H1 (cell line): ENCODE data around the gene RNF208. TPM values are rescaled to one million over a fixed set of nuclear protein-coding genes. Genes with fewer than 3 reads are reported as not detected.

Experiments
- GABPA ChIP-seq: IDR thresholded peaks from 2 replicates; pipeline ENCODE4 v1.6.1; 2011; ENCODE audit warnings: mild to moderate bottlenecking, low read length, moderate library complexity, borderline replicate concordance; ENCODE audit not compliant: insufficient read depth
- KDM4A ChIP-seq: IDR thresholded peaks from one replicate; pipeline ENCODE4 v1.7.1; 2012; ENCODE audit warnings: low read depth, mild to moderate bottlenecking, moderate library complexity, low read length, inconsistent platforms; ENCODE audit not compliant: severe bottlenecking
- RAD21 ChIP-seq, 2 experiments: IDR thresholded peaks in 1 of 2; conservative IDR thresholded peaks in 1 of 2; 2 replicates each; pipeline ENCODE4 v1.6.1; 2011; ENCODE audit warnings: low read depth in 2 of 2, low read length in 2 of 2, improper control_type of control experiment in 1 of 2, inconsistent platforms in 1 of 2, mild to moderate bottlenecking in 1 of 2, moderate library complexity in 1 of 2
- polyA plus RNA-seq, 7 experiments: library from polyadenylated mRNA; depleted of rRNA in 3 of 7; stranded (reverse) in 5 of 7; unstranded in 2 of 7; fragments of >200 nt in 5 of 7; fragments of 200-250 nt in 2 of 7; gene quantifications; 1 replicate in 5 of 7; 2 replicates in 1 of 7; 4 replicates in 1 of 7; pipeline versions ENCODE4 v1.2.1 to v1.2.3, GENCODE V29; 2011 to 2013; ENCODE audit warnings: missing spikeins in 2 of 7, mixed read lengths in 2 of 7
- total RNA-seq: library from RNA; stranded (reverse); fragmentation: NEBNext Ultra II Directional; extraction: Animal tissue kit (Norgen Biotek cat#: 25700); gene quantifications from 2 replicates; pipeline ENCODE4 v1.2.1, GENCODE V29; 2021

The RNF208 gene
- total and polyA plus RNA-seq, 2 of the 8 experiments (the other 6 are each of a cell fraction or from before 2014, with no cell fraction given): 2.7 to 7.7 TPM

DNA sequence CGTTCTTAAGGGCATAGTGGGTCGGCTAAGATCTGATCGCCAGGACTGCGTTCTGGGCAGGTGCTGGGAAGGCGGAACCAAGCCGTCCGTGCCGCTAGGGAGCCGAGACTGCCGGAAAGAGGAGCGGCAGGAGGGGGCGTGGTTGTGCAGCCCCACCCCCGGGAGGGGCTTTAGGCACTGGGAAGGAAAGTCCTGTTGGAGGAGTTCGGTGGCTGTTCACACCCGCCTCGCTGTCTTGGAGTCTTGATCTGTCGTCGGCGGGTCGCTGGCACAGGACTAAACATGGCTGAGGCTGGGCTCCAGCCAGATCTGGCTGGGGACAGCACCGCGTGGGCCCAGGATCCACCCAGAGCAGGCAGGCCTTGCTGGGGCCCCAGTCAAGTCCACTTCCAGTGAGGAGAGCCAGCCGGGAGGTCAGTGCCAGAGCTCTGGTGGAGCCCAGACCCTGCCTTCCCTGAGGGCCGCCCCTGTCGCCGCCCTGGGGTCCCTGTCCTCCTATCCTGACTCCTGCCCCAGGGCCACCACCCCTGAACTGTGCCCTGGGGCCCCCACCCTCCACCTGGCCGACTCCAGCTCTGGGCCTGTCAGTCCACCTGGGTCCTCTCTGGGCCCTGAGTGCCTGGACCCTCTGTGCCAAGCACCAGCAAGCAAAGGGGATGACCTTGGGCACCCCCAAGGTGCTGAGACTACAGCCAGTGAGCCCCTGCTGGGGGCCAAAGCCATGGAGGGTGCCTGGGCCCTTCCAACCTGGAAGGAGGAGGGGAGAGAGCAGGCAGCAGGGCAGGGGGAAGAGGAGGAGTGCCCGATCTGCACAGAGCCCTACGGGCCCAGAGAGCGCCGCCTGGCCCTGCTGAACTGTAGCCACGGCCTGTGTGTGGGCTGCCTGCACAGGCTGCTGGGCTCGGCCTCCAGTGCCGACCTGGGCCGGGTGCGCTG lies 4.5 kb downstream of the RNF208 start (continued):
- TF ChIP-seq RAD21 (IDR thresholded peaks at IDR 0.05 in 1 of 2, conservative IDR thresholded peaks at IDR 0.05 in 1 of 2; ENCODE audit: low read depth in 2 of 2, low read length in 2 of 2): no peak
- no peak for TF ChIP-seq KDM4A
- peak; percentile 15; the same call in 1 of the 2 replicates for TF ChIP-seq GABPA
